Neural progenitor cell (in vitro differentiated cells): Measurements from ENCODE around the gene TTC21A. TPM values are rescaled to one million over a fixed set of nuclear protein-coding genes. Genes with fewer than 3 reads are reported as not detected.

Experiments
- DNase-seq: peaks from one replicate; pipeline ENCODE4 v3.0.0-alpha.2; 2016; ENCODE audit warnings: low spot score
- H2AFZ ChIP-seq: fragments of 200-600 bp; sonication (generic); replicated peaks from 2 replicates; pipeline ENCODE4 v1.6.1; 2016; ENCODE audit warnings: antibody characterized with exemption
- H3F3A ChIP-seq: fragments of 200-600 bp; sonication (generic); 2 replicates; pipeline ENCODE4 v1.6.1; 2016; ENCODE audit warnings: antibody characterized with exemption, low read depth
- H3K27ac ChIP-seq: fragments of 200-600 bp; sonication (generic); 2 replicates; pipeline ENCODE4 v1.5.1; 2016; ENCODE audit warnings: mild to moderate bottlenecking
- H3K27me3 ChIP-seq: fragments of 200-600 bp; sonication (generic); 2 replicates; pipeline ENCODE4 v1.6.1; 2016; ENCODE audit warnings: mild to moderate bottlenecking, moderate library complexity
- H3K36me3 ChIP-seq: fragments of 200-600 bp; sonication (generic); 2 replicates; pipeline ENCODE4 v1.5.1; 2016
- H3K4me1 ChIP-seq: fragments of 200-600 bp; sonication (generic); 2 replicates; pipeline ENCODE4 v1.6.1; 2016; ENCODE audit warnings: mixed run types
- H3K4me2 ChIP-seq: fragments of 200-600 bp; sonication (generic); 2 replicates; pipeline ENCODE4 v1.6.1; 2016
- H3K4me3 ChIP-seq: fragments of 200-600 bp; sonication (generic); 2 replicates; pipeline ENCODE4 v1.5.1; 2016
- H3K79me2 ChIP-seq: fragments of 200-600 bp; sonication (generic); 2 replicates; pipeline ENCODE4 v1.6.1; 2016; ENCODE audit warnings: low read depth
- H3K9ac ChIP-seq: fragments of 200-600 bp; sonication (generic); 2 replicates; pipeline ENCODE4 v1.6.1; 2016
- H3K9me3 ChIP-seq: fragments of 200-600 bp; sonication (generic); 2 replicates; pipeline ENCODE4 v1.5.1; 2016; ENCODE audit warnings: low read depth
- H4K20me1 ChIP-seq: fragments of 200-600 bp; sonication (generic); 2 replicates; pipeline ENCODE4 v1.6.1; 2016; ENCODE audit warnings: low read depth
- H3K27ac Mint-ChIP-seq: 3 replicates; pipeline ENCODE4 v1.8.0; 2021; ENCODE audit warnings: mixed read lengths
- H3K27me3 Mint-ChIP-seq: 2 replicates; pipeline ENCODE4 v1.8.0; 2022; ENCODE audit warnings: low read depth, mild to moderate bottlenecking, inconsistent platforms, moderate library complexity, mixed read lengths; ENCODE audit not compliant: insufficient read depth
- H3K36me3 Mint-ChIP-seq: 3 replicates; pipeline ENCODE4 v1.8.0; 2021; ENCODE audit warnings: mixed read lengths
- H3K4me1 Mint-ChIP-seq: 3 replicates; pipeline ENCODE4 v1.8.0; 2021; ENCODE audit warnings: mixed read lengths
- H3K4me3 Mint-ChIP-seq: 3 replicates; pipeline ENCODE4 v1.8.0; 2021; ENCODE audit warnings: mild to moderate bottlenecking, moderate library complexity, mixed read lengths
- H3K9me3 Mint-ChIP-seq: 3 replicates; pipeline ENCODE4 v1.8.0; 2020; ENCODE audit warnings: mixed read lengths
- CTCF ChIP-seq: fragments of 200-600 bp; sonication (generic); IDR thresholded peaks from 2 replicates; pipeline ENCODE4 v1.5.1; 2017; ENCODE audit warnings: antibody characterized with exemption, mild to moderate bottlenecking
- EZH2 ChIP-seq: fragments of 200-600 bp; sonication (generic); IDR thresholded peaks from 2 replicates; pipeline ENCODE4 v1.6.1; 2017; ENCODE audit warnings: antibody characterized with exemption, mild to moderate bottlenecking, moderate library complexity
- EZH2phosphoT487 ChIP-seq: fragments of 200-600 bp; sonication (generic); IDR thresholded peaks from 2 replicates; pipeline ENCODE4 v1.6.1; 2017; ENCODE audit warnings: antibody characterized with exemption
- microRNA-seq: library from miRNA; unstranded; fragments of <30 nt; microRNA quantifications from one replicate; pipeline ENCODE4, GENCODE V29; 2016
- small RNA-seq: library from RNA; depleted of rRNA; stranded (forward); fragments of <200 nt; gene quantifications from one replicate; pipeline ENCODE3, GENCODE V24; 2015
- total RNA-seq: library from RNA; depleted of rRNA; stranded (reverse); fragments of >200 nt; gene quantifications from 2 replicates; pipeline ENCODE4 v1.2.3, GENCODE V29; 2015; ENCODE audit warnings: low replicate concordance

TTC21A gene
- total RNA-seq, 1 donor from 2014 or later, result 1.2 TPM

GRCh38 chr3:39187372-39188155 is 80.1 kb downstream of the TTC21A start:
- peak overlapping the region; percentile 69 for H3K27ac Mint-ChIP-seq
- no peaks in the 10 kb centered on the region for H3K9me3 Mint-ChIP-seq
- H3K4me1 Mint-ChIP-seq, result peaks cover 17% of the 10 kb centered on the region
- Histone ChIP-seq H3K4me2 (no peak overlapping the region), H3K79me2 (no peaks in the 10 kb centered on the region), H3F3A (no peaks in the 10 kb centered on the region), H3K27ac (no peak overlapping the region), H3K4me3 (no peak overlapping the region), H3K36me3 (no peaks in the 10 kb centered on the region), H3K27me3 (no peaks in the 10 kb centered on the region), H3K4me1 (no peaks in the 10 kb centered on the region), H4K20me1 (no peaks in the 10 kb centered on the region), H3K9ac (no peak overlapping the region), H2AFZ (no peak overlapping the region), H3K9me3 (no peaks in the 10 kb centered on the region)
- peaks cover 12% of the 10 kb centered on the region for H3K27me3 Mint-ChIP-seq
- H3K4me3 Mint-ChIP-seq, result no peak overlapping the region
- no peaks in the 10 kb centered on the region for H3K36me3 Mint-ChIP-seq
- TF ChIP-seq CTCF, result no peak
- TF ChIP-seq EZH2, result no peak
- TF ChIP-seq EZH2phosphoT487, result no peak
- no peak for DNase-seq

Small RNA genes within 50 kb of the gene (microRNA-seq; reads per million reads assigned to microRNA genes)
- gene MIR6822, result 0.54 reads per million

Small RNA genes within 50 kb of the gene (small RNA-seq; reads per million reads assigned to genes)
- gene RF00017, result not detected

Other genes starting within 250 kb of the TTC21A start
- 0.69 and 0.81 TPM in 2 replicates for gene SCN11A, start 55.7 kb upstream of the TTC21A start, total RNA-seq
- gene WDR48, start 55.7 kb upstream of the TTC21A start, total RNA-seq, result 76.3 and 127 TPM in 2 replicates
- 18.0 and 38.5 TPM in 2 replicates for gene GORASP1, start 53 bp upstream of the TTC21A start, total RNA-seq
- 1.9 and 6.5 TPM in 2 replicates for gene CSRNP1, start 45.9 kb downstream of the TTC21A start, total RNA-seq
- not detected in 2 replicates for gene XIRP1, start 84.9 kb downstream of the TTC21A start, total RNA-seq
- gene CX3CR1, start 172.4 kb downstream of the TTC21A start, total RNA-seq, result 0.06 TPM in 1 of 2 replicates, not detected in the other
- gene CCR8, start 222.0 kb downstream of the TTC21A start, total RNA-seq, result not detected in 2 replicates